Hepatocyte (in vitro differentiated cells): ENCODE measurements around the gene MAP3K21.

ENCODE experiments used
- EZH2 ChIP-seq: fragments of 200-600 bp; sonication (generic); IDR thresholded peaks from 2 replicates; pipeline ENCODE4 v1.6.1; 2016; ENCODE audit warnings: antibody characterized with exemption, mild to moderate bottlenecking, borderline replicate concordance
- TF ChIP-seq, protein P1 (sequence below): fragments of 200-600 bp; sonication (generic); IDR thresholded peaks from 2 replicates; pipeline ENCODE4 v1.5.1; 2016; ENCODE audit warnings: antibody characterized with exemption, mild to moderate bottlenecking; ENCODE audit not compliant: poor library complexity

GRCh38 chr1:233424779-233425178 is 97.3 kb downstream of the MAP3K21 start:
- TF ChIP-seq, protein P1, sequence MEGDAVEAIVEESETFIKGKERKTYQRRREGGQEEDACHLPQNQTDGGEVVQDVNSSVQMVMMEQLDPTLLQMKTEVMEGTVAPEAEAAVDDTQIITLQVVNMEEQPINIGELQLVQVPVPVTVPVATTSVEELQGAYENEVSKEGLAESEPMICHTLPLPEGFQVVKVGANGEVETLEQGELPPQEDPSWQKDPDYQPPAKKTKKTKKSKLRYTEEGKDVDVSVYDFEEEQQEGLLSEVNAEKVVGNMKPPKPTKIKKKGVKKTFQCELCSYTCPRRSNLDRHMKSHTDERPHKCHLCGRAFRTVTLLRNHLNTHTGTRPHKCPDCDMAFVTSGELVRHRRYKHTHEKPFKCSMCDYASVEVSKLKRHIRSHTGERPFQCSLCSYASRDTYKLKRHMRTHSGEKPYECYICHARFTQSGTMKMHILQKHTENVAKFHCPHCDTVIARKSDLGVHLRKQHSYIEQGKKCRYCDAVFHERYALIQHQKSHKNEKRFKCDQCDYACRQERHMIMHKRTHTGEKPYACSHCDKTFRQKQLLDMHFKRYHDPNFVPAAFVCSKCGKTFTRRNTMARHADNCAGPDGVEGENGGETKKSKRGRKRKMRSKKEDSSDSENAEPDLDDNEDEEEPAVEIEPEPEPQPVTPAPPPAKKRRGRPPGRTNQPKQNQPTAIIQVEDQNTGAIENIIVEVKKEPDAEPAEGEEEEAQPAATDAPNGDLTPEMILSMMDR, result peak; percentile 20
- no peak for TF ChIP-seq EZH2
